Mammary epithelial cell (primary cell): Measurements from ENCODE around the gene ALPK1.

Experiments used
- CTCF ChIP-seq, 2 donors: IDR thresholded peaks in 1 of 2; conservative IDR thresholded peaks in 1 of 2; 2 replicates each; pipeline ENCODE4 v1.5.1; 2011 to 2012; ENCODE audit warnings: inconsistent platforms in 2 of 2, low read length in 2 of 2, mild to moderate bottlenecking in 2 of 2, control low read depth in 1 of 2, low read depth in 1 of 2; ENCODE audit not compliant: insufficient read depth in 1 of 2; ENCODE audit errors: extremely low read depth in 1 of 2
- EZH2 ChIP-seq: IDR thresholded peaks from 2 replicates; pipeline ENCODE4 v1.6.1; 2012; ENCODE audit warnings: low read length, inconsistent platforms, borderline replicate concordance

GRCh38 chr4:112343330-112344080 lies 46.3 kb downstream of the ALPK1 start:
- TF ChIP-seq CTCF (conservative IDR thresholded peaks at IDR 0.05 in 1 of 2, IDR thresholded peaks at IDR 0.05 in 1 of 2; ENCODE audit: extremely low read depth in 1 of 2, insufficient read depth in 1 of 2, low read depth in 1 of 2, low read length in 2 of 2) (no peak), EZH2 (no peak)
